Neuronal stem cell (in vitro differentiated cells): ENCODE measurements around the gene ZNF248. TPM values are rescaled to one million over a fixed set of nuclear protein-coding genes. Genes with fewer than 3 reads are reported as not detected.

Experiments
- DNase-seq: peaks from one replicate; pipeline ENCODE4 v3.0.0-alpha.2; 2013; ENCODE audit warnings: low spot score
- H2AFZ ChIP-seq: one replicate; pipeline ENCODE4 v1.6.1; 2013; ENCODE audit warnings: mild to moderate bottlenecking, low read length, inconsistent platforms
- H2AK5ac ChIP-seq: 2 replicates; pipeline ENCODE4 v1.6.1; 2013; ENCODE audit warnings: low read depth, mild to moderate bottlenecking, inconsistent platforms, low read length, moderate library complexity, mixed read lengths
- H2BK120ac ChIP-seq: 2 replicates; pipeline ENCODE4 v1.6.1; 2013; ENCODE audit warnings: low read depth, mild to moderate bottlenecking, inconsistent platforms, low read length, moderate library complexity, mixed read lengths
- H2BK12ac ChIP-seq: one replicate; pipeline ENCODE4 v1.6.1; 2013; ENCODE audit warnings: low read length, inconsistent platforms
- H2BK15ac ChIP-seq: 2 replicates; pipeline ENCODE4 v1.6.1; 2013; ENCODE audit warnings: mild to moderate bottlenecking, low read length, inconsistent platforms, mixed read lengths
- H2BK5ac ChIP-seq: one replicate; pipeline ENCODE4 v1.6.1; 2013; ENCODE audit warnings: inconsistent platforms, mild to moderate bottlenecking, low read length, moderate library complexity
- H3K14ac ChIP-seq: one replicate; pipeline ENCODE4 v1.6.1; 2013; ENCODE audit warnings: low read length, inconsistent platforms
- H3K18ac ChIP-seq: 2 replicates; pipeline ENCODE4 v1.6.1; 2013; ENCODE audit warnings: low read length, inconsistent platforms
- H3K23ac ChIP-seq: 2 replicates; pipeline ENCODE4 v1.6.1; 2013; ENCODE audit warnings: low read depth, mild to moderate bottlenecking, mixed read lengths, low read length, inconsistent platforms; ENCODE audit not compliant: poor library complexity
- H3K27ac ChIP-seq: replicated peaks from 3 replicates; pipeline ENCODE4 v1.5.1; 2013; ENCODE audit warnings: low read length, inconsistent platforms
- H3K27me3 ChIP-seq, 3 experiments: 2 replicates each; pipeline ENCODE4 v1.6.1; 2013; ENCODE audit warnings: low read length in 3 of 3, mild to moderate bottlenecking in 2 of 3, inconsistent platforms in 1 of 3, low read depth in 1 of 3, mixed read lengths in 1 of 3, moderate library complexity in 1 of 3; ENCODE audit not compliant: control insufficient read depth in 3 of 3, insufficient read depth in 3 of 3
- H3K36me3 ChIP-seq, 2 donors: replicated peaks in 1 of 2; 2 replicates each; pipeline ENCODE4 v1.6.1; 2013; ENCODE audit warnings: low read length in 2 of 2; ENCODE audit not compliant: control insufficient read depth in 2 of 2, insufficient read depth in 2 of 2
- H3K4ac ChIP-seq: 2 replicates; pipeline ENCODE4 v1.6.1; 2013; ENCODE audit warnings: inconsistent platforms, mild to moderate bottlenecking, low read length, moderate library complexity
- H3K4me1 ChIP-seq, 2 donors: 1 replicate in 1 of 2; 2 replicates in 1 of 2; pipeline ENCODE4 v1.6.1; 2013; ENCODE audit warnings: low read length in 2 of 2, low read depth in 1 of 2; ENCODE audit not compliant: control insufficient read depth in 2 of 2, insufficient read depth in 1 of 2
- H3K4me2 ChIP-seq: one replicate; pipeline ENCODE4 v1.6.1; 2013; ENCODE audit warnings: mild to moderate bottlenecking, low read length, inconsistent platforms; ENCODE audit not compliant: insufficient read depth, poor library complexity, severe bottlenecking
- H3K4me3 ChIP-seq, 2 donors: 2 replicates each; pipeline ENCODE4 v1.5.1; 2013; ENCODE audit warnings: low read length in 2 of 2, mild to moderate bottlenecking in 2 of 2, inconsistent platforms in 1 of 2, moderate library complexity in 1 of 2
- H3K79me1 ChIP-seq: one replicate; pipeline ENCODE4 v1.6.1; 2013; ENCODE audit warnings: low read depth, mild to moderate bottlenecking, inconsistent platforms, low read length, moderate library complexity
- H3K9ac ChIP-seq: one replicate; pipeline ENCODE4 v1.6.1; 2013; ENCODE audit warnings: mild to moderate bottlenecking, low read depth, low read length, inconsistent platforms; ENCODE audit not compliant: poor library complexity
- H3K9me3 ChIP-seq, 2 donors: replicated peaks in 1 of 2; 2 replicates each; pipeline versions ENCODE3 to v1.6.1; 2013; ENCODE audit warnings: low read length in 2 of 2, mild to moderate bottlenecking in 2 of 2, inconsistent platforms in 1 of 2, low read depth in 1 of 2, mixed read lengths in 1 of 2, moderate library complexity in 1 of 2; ENCODE audit not compliant: control insufficient read depth in 2 of 2, insufficient read depth in 1 of 2
- H4K8ac ChIP-seq: one replicate; pipeline ENCODE4 v1.6.1; 2013; ENCODE audit warnings: low read depth, mild to moderate bottlenecking, inconsistent platforms, low read length, moderate library complexity
- H4K91ac ChIP-seq: one replicate; pipeline ENCODE4 v1.6.1; 2013; ENCODE audit warnings: low read length, low read depth, mild to moderate bottlenecking, inconsistent platforms; ENCODE audit not compliant: poor library complexity
- WGBS, 2 donors: extraction: QIAGEN DNeasy Blood & Tissue Kit; methylation state at CpG; one replicate each; pipeline ENCODE4 v1.1.7; 2013; ENCODE audit warnings: missing lambda C conversion rate in 2 of 2, mixed read lengths in 1 of 2; ENCODE audit not compliant: insufficient read length in 2 of 2, insufficient replicate concordance in 1 of 2; ENCODE audit errors: extremely low coverage in 2 of 2; 5-methylcytosine and 5-hydroxymethylcytosine counted together
- polyA plus RNA-seq, 2 experiments: library from polyadenylated mRNA; stranded (reverse); fragments of 200-250 nt; gene quantifications; one replicate each; pipeline ENCODE4 v1.2.3, GENCODE V29; 2013

Gene ZNF248
- 10.8 TPM for polyA plus RNA-seq (2013, experiment 1 of 2)
- polyA plus RNA-seq (2013, experiment 2 of 2), result 10.6 TPM

DNA sequence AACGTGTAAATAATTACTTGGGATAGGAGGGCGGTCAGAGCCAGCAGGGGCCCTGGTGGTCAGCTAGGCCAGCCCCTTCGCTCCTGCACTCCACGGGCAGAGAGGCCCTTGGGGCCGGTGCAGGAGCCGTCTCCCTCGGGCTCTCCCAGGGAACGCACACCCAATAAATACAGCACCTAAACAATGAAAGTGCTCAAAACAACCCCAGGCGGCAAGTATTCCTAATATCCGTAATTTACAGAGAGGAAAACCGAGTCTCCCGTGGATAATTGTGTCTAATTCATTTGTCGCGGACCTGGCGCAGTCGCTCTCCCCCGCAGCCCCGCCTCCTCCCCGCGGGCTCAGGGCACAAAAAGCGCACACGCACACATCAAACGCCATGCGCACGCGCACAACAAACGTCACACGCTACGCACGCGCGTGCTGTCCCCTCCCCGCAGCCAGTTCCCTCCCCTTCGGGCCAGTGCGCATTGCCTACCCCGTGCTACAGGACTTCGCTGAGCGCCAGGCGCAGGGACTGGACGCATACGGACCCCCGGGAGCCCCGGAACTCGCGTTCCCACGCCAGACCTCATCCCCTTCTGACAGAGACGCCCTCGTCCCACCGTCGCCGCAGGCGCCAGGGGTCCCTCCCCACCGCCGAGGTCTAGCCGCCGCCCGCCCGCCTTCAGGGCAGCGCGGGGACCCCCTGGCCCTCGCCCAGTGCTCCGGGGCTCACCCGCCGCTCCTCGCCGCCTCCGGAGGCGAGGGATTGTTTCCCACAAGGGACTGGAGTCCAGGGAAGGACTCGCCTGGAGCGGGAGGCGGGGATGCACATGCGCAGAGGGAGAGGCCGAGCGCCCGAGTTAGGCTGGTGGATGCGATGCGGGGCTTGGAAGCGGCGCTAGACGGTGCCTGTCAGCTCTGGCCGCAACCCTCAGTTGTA lies at the start of gene ZNF248:
Gene ZNF248, minus strand, starts transcription at position 324 of the 925 bp plus-strand sequence. CDS start 1,300 bp downstream, outside the sequence.
- Histone ChIP-seq H2BK12ac (no peak within 1 kb of the TSS), H3K18ac (peak within 1 kb of the TSS; percentile 97), H3K4ac (no peak within 1 kb of the TSS), H2BK120ac (no peak within 1 kb of the TSS), H3K4me1 (peaks cover 0 to 4% of the 10 kb centered on the region in 2 donors), H3K4me2 (peak within 1 kb of the TSS; percentile 72), H3K9ac (peak within 1 kb of the TSS; percentile 87), H2AFZ (no peak within 1 kb of the TSS), H3K4me3 (peak within 1 kb of the TSS in 1 of 2 donors; percentile 80), H2AK5ac (peak within 1 kb of the TSS; percentile 47), H2BK5ac (peak within 1 kb of the TSS; percentile 55), H3K27ac (peak within 1 kb of the TSS; percentile 94), H4K91ac (no peak within 1 kb of the TSS), H3K27me3 (no peaks in the 10 kb centered on the region), H3K79me1 (no peaks in the 10 kb centered on the region), H3K23ac (peak within 1 kb of the TSS; percentile 96), H3K9me3 (no peaks in the 10 kb centered on the region), H3K14ac (peak within 1 kb of the TSS; percentile 42), H3K36me3 (no peaks in the 10 kb centered on the region), H2BK15ac (no peak within 1 kb of the TSS), H4K8ac (peak within 1 kb of the TSS; percentile 54)
- DNase-seq, result peak; percentile 91
- no CpG with 5 or more reads among the region's 81 CpGs for WGBS, 2 donors

DNA sequence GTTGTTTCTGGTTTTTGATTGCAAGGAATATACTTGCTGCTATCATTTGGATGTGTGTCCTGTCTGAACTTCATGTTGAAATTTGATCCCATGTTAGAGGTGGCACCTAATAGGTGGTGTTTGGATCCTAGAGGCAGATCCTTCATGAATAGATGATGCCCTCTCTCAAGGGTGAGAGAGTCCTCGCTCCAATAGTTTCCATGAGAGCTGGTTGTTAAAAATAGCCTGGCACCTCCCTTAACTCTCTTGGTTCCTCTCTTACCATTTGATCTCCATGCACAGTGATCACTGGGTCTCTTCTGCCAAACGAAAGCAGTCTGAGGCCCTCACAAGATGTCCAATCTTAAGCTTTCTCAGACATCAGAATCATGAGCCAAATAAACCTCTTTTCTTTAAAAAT lies 49.0 kb upstream of the ZNF248 start:
- no peak overlapping the region for H2BK5ac ChIP-seq
- no CpG with 5 or more reads among the region's 2 CpGs for WGBS, 2 donors
- no peak for DNase-seq

DNA sequence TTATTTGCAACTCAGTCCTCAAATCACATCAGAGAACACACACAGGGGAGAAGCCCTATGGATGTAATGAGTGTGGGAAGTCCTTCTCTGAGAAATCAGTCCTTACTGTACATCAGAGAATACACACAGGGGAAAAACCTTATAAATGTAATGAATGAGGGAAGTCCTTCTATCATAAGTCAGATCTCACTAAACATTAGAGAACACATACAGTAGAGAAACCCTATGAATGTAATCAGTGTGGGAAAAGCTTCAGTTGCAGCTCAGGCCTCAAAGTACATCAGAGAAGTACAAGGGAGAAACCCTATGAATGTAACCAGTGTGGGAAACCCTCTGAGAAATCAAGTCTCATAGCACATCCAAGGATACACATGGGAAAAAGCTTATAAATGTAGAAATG lies 39.0 kb upstream of the ZNF248 start:
- Histone ChIP-seq H2AFZ (no peak overlapping the region), H2BK5ac (no peak overlapping the region), H3K27me3 (no peaks in the 10 kb centered on the region), H3K36me3 (no peaks in the 10 kb centered on the region), H3K4ac (no peak overlapping the region), H3K27ac (no peak overlapping the region), H3K23ac (no peak overlapping the region), H4K91ac (no peak overlapping the region), H3K14ac (no peak overlapping the region), H3K18ac (no peak overlapping the region), H4K8ac (no peak overlapping the region), H2AK5ac (no peak overlapping the region), H3K9me3 (peaks cover 6 to 11% of the 10 kb centered on the region in 2 donors), H3K4me2 (no peak overlapping the region), H2BK12ac (no peak overlapping the region), H2BK120ac (no peak overlapping the region), H2BK15ac (no peak overlapping the region), H3K79me1 (no peaks in the 10 kb centered on the region), H3K9ac (no peak overlapping the region), H3K4me3 (no peak overlapping the region), H3K4me1 (no peaks in the 10 kb centered on the region)
- no peak for DNase-seq

More for the DNA sequence above, 49.0 kb upstream of the ZNF248 start:
- H3K4me1 ChIP-seq, result no peaks in the 10 kb centered on the region
- no peak overlapping the region for H4K91ac ChIP-seq
- H3K27ac ChIP-seq, result no peak overlapping the region
- H3K9me3 ChIP-seq, result peaks cover 0 to 5% of the 10 kb centered on the region in 2 donors
- no peak overlapping the region for H2AK5ac ChIP-seq
- H3K79me1 ChIP-seq, result no peaks in the 10 kb centered on the region
- H2BK15ac ChIP-seq, result no peak overlapping the region
- no peak overlapping the region for H2BK12ac ChIP-seq
- no peak overlapping the region for H3K23ac ChIP-seq
- H2BK120ac ChIP-seq, result no peak overlapping the region
- no peaks in the 10 kb centered on the region for H3K36me3 ChIP-seq
- no peak overlapping the region for H2AFZ ChIP-seq
- H3K4me3 ChIP-seq, result no peak overlapping the region
- no peak overlapping the region for H3K14ac ChIP-seq
- H3K4me2 ChIP-seq, result no peak overlapping the region
- H3K4ac ChIP-seq, result no peak overlapping the region
- no peak overlapping the region for H3K18ac ChIP-seq
- H3K9ac ChIP-seq, result no peak overlapping the region
- no peaks in the 10 kb centered on the region for H3K27me3 ChIP-seq
- no peak overlapping the region for H4K8ac ChIP-seq

DNA sequence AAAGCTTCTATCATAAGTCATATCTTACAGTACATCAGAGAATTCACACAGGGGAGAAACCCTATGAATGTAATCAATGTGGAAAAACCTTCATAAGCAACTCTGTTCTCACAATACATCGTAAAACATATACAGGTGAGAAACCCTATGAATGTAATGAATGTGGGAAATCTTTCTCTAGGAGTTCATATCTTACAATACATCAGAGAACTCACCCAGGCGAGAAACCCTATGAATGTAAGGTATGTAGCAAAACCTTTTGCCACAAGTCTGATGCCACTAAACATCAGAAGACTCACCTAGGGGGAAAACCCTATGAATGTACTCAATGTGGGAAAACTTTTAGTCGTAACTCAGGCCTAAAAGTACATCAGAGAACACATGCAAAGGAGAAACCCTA lies 38.3 kb upstream of the ZNF248 start:
- H3K27ac ChIP-seq, result no peak overlapping the region
- H3K36me3 ChIP-seq, result no peaks in the 10 kb centered on the region
- H3K27me3 ChIP-seq, result no peaks in the 10 kb centered on the region
- H3K9me3 ChIP-seq, result peaks cover 9 to 11% of the 10 kb centered on the region in 2 donors
- no peaks in the 10 kb centered on the region for H3K4me1 ChIP-seq
- H3K79me1 ChIP-seq, result no peaks in the 10 kb centered on the region
- no peak overlapping the region for H3K4me3 ChIP-seq
- H2BK5ac ChIP-seq, result no peak overlapping the region
- H2AFZ ChIP-seq, result no peak overlapping the region
- no peak overlapping the region for H2BK120ac ChIP-seq
- no CpG with 5 or more reads among the region's 3 CpGs for WGBS, 2 donors
- H4K91ac ChIP-seq, result no peak overlapping the region
- H3K9ac ChIP-seq, result no peak overlapping the region
- no peak overlapping the region for H3K18ac ChIP-seq
- no peak overlapping the region for H4K8ac ChIP-seq
- no peak overlapping the region for H2AK5ac ChIP-seq
- H3K14ac ChIP-seq, result no peak overlapping the region
- H3K4ac ChIP-seq, result no peak overlapping the region
- no peak overlapping the region for H3K23ac ChIP-seq
- no peak overlapping the region for H2BK15ac ChIP-seq
- H2BK12ac ChIP-seq, result no peak overlapping the region
- no peak for DNase-seq
- H3K4me2 ChIP-seq, result no peak overlapping the region
